Measurements from ENCODE around the gene EFNA3. TPM values are rescaled to one million over a fixed set of nuclear protein-coding genes. Genes with fewer than 3 reads are reported as not detected.
A peak's percentile ranks its signal among the peaks of the same experiment; 100 is the strongest.

The EFNA3 gene
- total RNA-seq, 1 experiment from 2014 or later, result 12.5 TPM

- Mint-ChIP-seq H3K4me3 (peak overlapping the region; percentile 91), H3K36me3 (peaks cover 18% of the 10 kb centered on the region), H3K9me3 (no peaks in the 10 kb centered on the region), H3K27me3 (ENCODE audit: low read depth) (no peaks in the 10 kb centered on the region), H3K4me1 (peaks cover 17% of the 10 kb centered on the region), H3K27ac (peak overlapping the region; percentile 88; the same call in 1 of the 2 replicates)
- POLR2A ChIA-PET, result interaction anchor here (0.7 to 3.5 kb wide), 5 partner anchors 18 to 63 kb away, joined by 3 to 10 read pairs (median 6); no protein-coding TSS in a partner anchor
- CTCF ChIA-PET, result interaction anchor here (0.6 to 8.3 kb wide), 19 partner anchors 8 to 180 kb away, joined by 3 to 176 read pairs (median 20); partner anchors contain the start of genes ADAM15, CKS1B, EFNA3 and KRTCAP2
- peak; percentile 44 for ATAC-seq
- peak; percentile 95 for DNase-seq (ENCODE audit: low spot score)
- TF ChIP-seq, protein P1, sequence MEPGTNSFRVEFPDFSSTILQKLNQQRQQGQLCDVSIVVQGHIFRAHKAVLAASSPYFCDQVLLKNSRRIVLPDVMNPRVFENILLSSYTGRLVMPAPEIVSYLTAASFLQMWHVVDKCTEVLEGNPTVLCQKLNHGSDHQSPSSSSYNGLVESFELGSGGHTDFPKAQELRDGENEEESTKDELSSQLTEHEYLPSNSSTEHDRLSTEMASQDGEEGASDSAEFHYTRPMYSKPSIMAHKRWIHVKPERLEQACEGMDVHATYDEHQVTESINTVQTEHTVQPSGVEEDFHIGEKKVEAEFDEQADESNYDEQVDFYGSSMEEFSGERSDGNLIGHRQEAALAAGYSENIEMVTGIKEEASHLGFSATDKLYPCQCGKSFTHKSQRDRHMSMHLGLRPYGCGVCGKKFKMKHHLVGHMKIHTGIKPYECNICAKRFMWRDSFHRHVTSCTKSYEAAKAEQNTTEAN (CRISPR knock-in tag; IDR thresholded peaks at IDR 0.05), result peak; percentile 74
- TF ChIP-seq FOXP4 (CRISPR knock-in tag; IDR thresholded peaks at IDR 0.05), result no peak
- TF ChIP-seq FOXP1 (CRISPR knock-in tag; IDR thresholded peaks at IDR 0.05; ENCODE audit: borderline replicate concordance), result no peak
- no peak for TF ChIP-seq ZNF671 (CRISPR knock-in tag; IDR thresholded peaks at IDR 0.05)
- no peak for TF ChIP-seq NFYB (CRISPR knock-in tag; conservative IDR thresholded peaks at IDR 0.05; ENCODE audit: low read depth)
- TF ChIP-seq NFE2L1 (CRISPR knock-in tag; IDR thresholded peaks at IDR 0.05), result no peak
- TF ChIP-seq EMX1 (CRISPR knock-in tag; IDR thresholded peaks at IDR 0.05), result no peak
- TF ChIP-seq, protein P2, sequence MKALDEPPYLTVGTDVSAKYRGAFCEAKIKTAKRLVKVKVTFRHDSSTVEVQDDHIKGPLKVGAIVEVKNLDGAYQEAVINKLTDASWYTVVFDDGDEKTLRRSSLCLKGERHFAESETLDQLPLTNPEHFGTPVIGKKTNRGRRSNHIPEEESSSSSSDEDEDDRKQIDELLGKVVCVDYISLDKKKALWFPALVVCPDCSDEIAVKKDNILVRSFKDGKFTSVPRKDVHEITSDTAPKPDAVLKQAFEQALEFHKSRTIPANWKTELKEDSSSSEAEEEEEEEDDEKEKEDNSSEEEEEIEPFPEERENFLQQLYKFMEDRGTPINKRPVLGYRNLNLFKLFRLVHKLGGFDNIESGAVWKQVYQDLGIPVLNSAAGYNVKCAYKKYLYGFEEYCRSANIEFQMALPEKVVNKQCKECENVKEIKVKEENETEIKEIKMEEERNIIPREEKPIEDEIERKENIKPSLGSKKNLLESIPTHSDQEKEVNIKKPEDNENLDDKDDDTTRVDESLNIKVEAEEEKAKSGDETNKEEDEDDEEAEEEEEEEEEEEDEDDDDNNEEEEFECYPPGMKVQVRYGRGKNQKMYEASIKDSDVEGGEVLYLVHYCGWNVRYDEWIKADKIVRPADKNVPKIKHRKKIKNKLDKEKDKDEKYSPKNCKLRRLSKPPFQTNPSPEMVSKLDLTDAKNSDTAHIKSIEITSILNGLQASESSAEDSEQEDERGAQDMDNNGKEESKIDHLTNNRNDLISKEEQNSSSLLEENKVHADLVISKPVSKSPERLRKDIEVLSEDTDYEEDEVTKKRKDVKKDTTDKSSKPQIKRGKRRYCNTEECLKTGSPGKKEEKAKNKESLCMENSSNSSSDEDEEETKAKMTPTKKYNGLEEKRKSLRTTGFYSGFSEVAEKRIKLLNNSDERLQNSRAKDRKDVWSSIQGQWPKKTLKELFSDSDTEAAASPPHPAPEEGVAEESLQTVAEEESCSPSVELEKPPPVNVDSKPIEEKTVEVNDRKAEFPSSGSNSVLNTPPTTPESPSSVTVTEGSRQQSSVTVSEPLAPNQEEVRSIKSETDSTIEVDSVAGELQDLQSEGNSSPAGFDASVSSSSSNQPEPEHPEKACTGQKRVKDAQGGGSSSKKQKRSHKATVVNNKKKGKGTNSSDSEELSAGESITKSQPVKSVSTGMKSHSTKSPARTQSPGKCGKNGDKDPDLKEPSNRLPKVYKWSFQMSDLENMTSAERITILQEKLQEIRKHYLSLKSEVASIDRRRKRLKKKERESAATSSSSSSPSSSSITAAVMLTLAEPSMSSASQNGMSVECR (CRISPR knock-in tag; IDR thresholded peaks at IDR 0.05; ENCODE audit: borderline replicate concordance), result peak; percentile 51; the same call in 1 of the 2 replicates
- no peak for TF ChIP-seq GTF2I (CRISPR knock-in tag; conservative IDR thresholded peaks at IDR 0.05)
- TF ChIP-seq CBFB (CRISPR knock-in tag; IDR thresholded peaks at IDR 0.05; ENCODE audit: low read depth), result no peak
- TF ChIP-seq ZNF263 (CRISPR knock-in tag; IDR thresholded peaks at IDR 0.05; ENCODE audit: low read depth), result no peak
- TF ChIP-seq, protein P3, sequence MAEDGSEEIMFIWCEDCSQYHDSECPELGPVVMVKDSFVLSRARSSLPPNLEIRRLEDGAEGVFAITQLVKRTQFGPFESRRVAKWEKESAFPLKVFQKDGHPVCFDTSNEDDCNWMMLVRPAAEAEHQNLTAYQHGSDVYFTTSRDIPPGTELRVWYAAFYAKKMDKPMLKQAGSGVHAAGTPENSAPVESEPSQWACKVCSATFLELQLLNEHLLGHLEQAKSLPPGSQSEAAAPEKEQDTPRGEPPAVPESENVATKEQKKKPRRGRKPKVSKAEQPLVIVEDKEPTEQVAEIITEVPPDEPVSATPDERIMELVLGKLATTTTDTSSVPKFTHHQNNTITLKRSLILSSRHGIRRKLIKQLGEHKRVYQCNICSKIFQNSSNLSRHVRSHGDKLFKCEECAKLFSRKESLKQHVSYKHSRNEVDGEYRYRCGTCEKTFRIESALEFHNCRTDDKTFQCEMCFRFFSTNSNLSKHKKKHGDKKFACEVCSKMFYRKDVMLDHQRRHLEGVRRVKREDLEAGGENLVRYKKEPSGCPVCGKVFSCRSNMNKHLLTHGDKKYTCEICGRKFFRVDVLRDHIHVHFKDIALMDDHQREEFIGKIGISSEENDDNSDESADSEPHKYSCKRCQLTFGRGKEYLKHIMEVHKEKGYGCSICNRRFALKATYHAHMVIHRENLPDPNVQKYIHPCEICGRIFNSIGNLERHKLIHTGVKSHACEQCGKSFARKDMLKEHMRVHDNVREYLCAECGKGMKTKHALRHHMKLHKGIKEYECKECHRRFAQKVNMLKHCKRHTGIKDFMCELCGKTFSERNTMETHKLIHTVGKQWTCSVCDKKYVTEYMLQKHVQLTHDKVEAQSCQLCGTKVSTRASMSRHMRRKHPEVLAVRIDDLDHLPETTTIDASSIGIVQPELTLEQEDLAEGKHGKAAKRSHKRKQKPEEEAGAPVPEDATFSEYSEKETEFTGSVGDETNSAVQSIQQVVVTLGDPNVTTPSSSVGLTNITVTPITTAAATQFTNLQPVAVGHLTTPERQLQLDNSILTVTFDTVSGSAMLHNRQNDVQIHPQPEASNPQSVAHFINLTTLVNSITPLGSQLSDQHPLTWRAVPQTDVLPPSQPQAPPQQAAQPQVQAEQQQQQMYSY (CRISPR knock-in tag; IDR thresholded peaks at IDR 0.05), result no peak
- TF ChIP-seq, protein P4, sequence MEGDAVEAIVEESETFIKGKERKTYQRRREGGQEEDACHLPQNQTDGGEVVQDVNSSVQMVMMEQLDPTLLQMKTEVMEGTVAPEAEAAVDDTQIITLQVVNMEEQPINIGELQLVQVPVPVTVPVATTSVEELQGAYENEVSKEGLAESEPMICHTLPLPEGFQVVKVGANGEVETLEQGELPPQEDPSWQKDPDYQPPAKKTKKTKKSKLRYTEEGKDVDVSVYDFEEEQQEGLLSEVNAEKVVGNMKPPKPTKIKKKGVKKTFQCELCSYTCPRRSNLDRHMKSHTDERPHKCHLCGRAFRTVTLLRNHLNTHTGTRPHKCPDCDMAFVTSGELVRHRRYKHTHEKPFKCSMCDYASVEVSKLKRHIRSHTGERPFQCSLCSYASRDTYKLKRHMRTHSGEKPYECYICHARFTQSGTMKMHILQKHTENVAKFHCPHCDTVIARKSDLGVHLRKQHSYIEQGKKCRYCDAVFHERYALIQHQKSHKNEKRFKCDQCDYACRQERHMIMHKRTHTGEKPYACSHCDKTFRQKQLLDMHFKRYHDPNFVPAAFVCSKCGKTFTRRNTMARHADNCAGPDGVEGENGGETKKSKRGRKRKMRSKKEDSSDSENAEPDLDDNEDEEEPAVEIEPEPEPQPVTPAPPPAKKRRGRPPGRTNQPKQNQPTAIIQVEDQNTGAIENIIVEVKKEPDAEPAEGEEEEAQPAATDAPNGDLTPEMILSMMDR (IDR thresholded peaks at IDR 0.05), result peak; percentile 67
- TF ChIP-seq TP53 (CRISPR knock-in tag; IDR thresholded peaks at IDR 0.05), result 0 out of 2 replicates have a peak, but pooled peaks have one; percentile 21
- TF ChIP-seq ZNF219 (CRISPR knock-in tag; IDR thresholded peaks at IDR 0.05; ENCODE audit: borderline replicate concordance), result no peak
- TF ChIP-seq USF2 (CRISPR knock-in tag; IDR thresholded peaks at IDR 0.05), result no peak
- TF ChIP-seq, protein P5, sequence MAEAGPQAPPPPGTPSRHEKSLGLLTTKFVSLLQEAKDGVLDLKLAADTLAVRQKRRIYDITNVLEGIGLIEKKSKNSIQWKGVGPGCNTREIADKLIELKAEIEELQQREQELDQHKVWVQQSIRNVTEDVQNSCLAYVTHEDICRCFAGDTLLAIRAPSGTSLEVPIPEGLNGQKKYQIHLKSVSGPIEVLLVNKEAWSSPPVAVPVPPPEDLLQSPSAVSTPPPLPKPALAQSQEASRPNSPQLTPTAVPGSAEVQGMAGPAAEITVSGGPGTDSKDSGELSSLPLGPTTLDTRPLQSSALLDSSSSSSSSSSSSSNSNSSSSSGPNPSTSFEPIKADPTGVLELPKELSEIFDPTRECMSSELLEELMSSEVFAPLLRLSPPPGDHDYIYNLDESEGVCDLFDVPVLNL (CRISPR knock-in tag; IDR thresholded peaks at IDR 0.05; ENCODE audit: borderline replicate concordance, low read depth), result no peak
Measured at GRCh38 chr1:155062702-155063411, 15.8 kb upstream of the EFNA3 start.
